IMR-90 (cell line): ENCODE data around the gene PARD3. TPM values are rescaled to one million over a fixed set of nuclear protein-coding genes. Genes with fewer than 3 reads are reported as not detected.
A peak's percentile ranks its signal among the peaks of the same experiment; 100 is the strongest.

Source experiments
- ATAC-seq: fragments of 200-7000 bp; cut with Tn5 transposase; 2 replicates; pipeline ENCODE4 v1.9.1; 2020; ENCODE audit warnings: low read depth, mild to moderate bottlenecking, moderate library complexity
- BruUV-seq: library from RNA; stranded (reverse); fragments of 400-500 nt; replicated peaks from 2 replicates; lab custom pipeline; 2021; lab: Mats Ljungman, UMichigan
- CTCF ChIA-PET: fragments of 300-600 bp; formaldehyde crosslinking; extraction: SDS; loops from one replicate; lab custom pipeline; 2021; ENCODE audit warnings: antibody characterized with exemption; lab: Yijun Ruan, JAX
- POLR2A ChIA-PET: fragments of 300-600 bp; sonication (Branson Sonifier 250); formaldehyde crosslinking; loops from one replicate; lab custom pipeline; 2022; ENCODE audit warnings: antibody characterized with exemption; ENCODE audit not compliant: unreplicated experiment; lab: Charles Lee
- DNase-seq: peaks from one replicate; pipeline ENCODE4 v3.0.0; 2013
- H2AFZ ChIP-seq: replicated peaks from 2 replicates; pipeline ENCODE3; 2013; ENCODE audit warnings: low read length, mild to moderate bottlenecking; ENCODE audit not compliant: poor library complexity
- H2AK5ac ChIP-seq: 2 replicates; pipeline ENCODE4 v1.6.1; 2013; ENCODE audit warnings: low read depth, low read length, inconsistent platforms
- H2AK9ac ChIP-seq: replicated peaks from 2 replicates; pipeline ENCODE3; 2013; ENCODE audit warnings: mild to moderate bottlenecking, low read depth, low read length, moderate library complexity; ENCODE audit not compliant: poor library complexity
- H2BK120ac ChIP-seq: 2 replicates; pipeline ENCODE4 v1.6.1; 2013; ENCODE audit warnings: low read depth, low read length, inconsistent platforms
- H2BK15ac ChIP-seq: 3 replicates; pipeline ENCODE4 v1.6.1; 2013; ENCODE audit warnings: low read depth, low read length, inconsistent platforms
- H2BK20ac ChIP-seq: 2 replicates; pipeline ENCODE4 v1.6.1; 2013; ENCODE audit warnings: low read depth, mild to moderate bottlenecking, inconsistent platforms, low read length, moderate library complexity
- H2BK5ac ChIP-seq: 2 replicates; pipeline ENCODE4 v1.6.1; 2013; ENCODE audit warnings: mild to moderate bottlenecking, low read depth, low read length, inconsistent platforms; ENCODE audit not compliant: poor library complexity, severe bottlenecking
- H3K14ac ChIP-seq: replicated peaks from 2 replicates; pipeline ENCODE4 v1.6.1; 2013; ENCODE audit warnings: low read depth, low read length, inconsistent platforms
- H3K18ac ChIP-seq: 2 replicates; pipeline ENCODE4 v1.6.1; 2013; ENCODE audit warnings: low read depth, low read length, control low read depth
- H3K23ac ChIP-seq: 2 replicates; pipeline ENCODE4 v1.6.1; 2013; ENCODE audit warnings: low read depth, low read length, inconsistent platforms
- H3K27ac ChIP-seq: 2 replicates; pipeline ENCODE4 v1.5.1; 2013; ENCODE audit warnings: mild to moderate bottlenecking, control low read depth, low read length; ENCODE audit not compliant: insufficient read depth
- H3K27me3 ChIP-seq: 2 replicates; pipeline ENCODE4 v1.6.1; 2013; ENCODE audit warnings: low read length; ENCODE audit not compliant: control insufficient read depth, insufficient read depth
- H3K36me3 ChIP-seq: 2 replicates; pipeline ENCODE4 v1.6.1; 2013; ENCODE audit warnings: low read length, mixed read lengths; ENCODE audit not compliant: control insufficient read depth, insufficient read depth
- H3K4ac ChIP-seq: 2 replicates; pipeline ENCODE4 v1.6.1; 2013; ENCODE audit warnings: low read depth, low read length, inconsistent platforms
- H3K4me1 ChIP-seq: 2 replicates; pipeline ENCODE4 v1.6.1; 2013; ENCODE audit warnings: low read length, mixed read lengths; ENCODE audit not compliant: control insufficient read depth, insufficient read depth
- H3K4me2 ChIP-seq: 2 replicates; pipeline ENCODE4 v1.6.1; 2013; ENCODE audit warnings: low read depth, mild to moderate bottlenecking, control low read depth, low read length, moderate library complexity
- H3K4me3 ChIP-seq: 2 replicates; pipeline ENCODE4 v1.5.1; 2013; ENCODE audit warnings: low read depth, mild to moderate bottlenecking, control low read depth, low read length, moderate library complexity; ENCODE audit not compliant: insufficient read depth
- H3K56ac ChIP-seq: 2 replicates; pipeline ENCODE4 v1.6.1; 2013; ENCODE audit warnings: low read length, inconsistent platforms; ENCODE audit not compliant: insufficient read depth; ENCODE audit errors: extremely low read depth
- H3K79me1 ChIP-seq, 2 experiments: 2 replicates each; pipeline ENCODE4 v1.6.1; 2013; ENCODE audit warnings: low read length in 2 of 2, inconsistent platforms in 1 of 2, low read depth in 1 of 2
- H3K9ac ChIP-seq: 2 replicates; pipeline ENCODE4 v1.6.1; 2013; ENCODE audit warnings: low read depth, low read length, control low read depth
- H3K9me1 ChIP-seq: 2 replicates; pipeline ENCODE4 v1.6.1; 2013; ENCODE audit warnings: low read length, inconsistent platforms; ENCODE audit not compliant: insufficient read depth
- H3K9me3 ChIP-seq: 2 replicates; pipeline ENCODE4 v1.6.1; 2013; ENCODE audit warnings: low read length; ENCODE audit not compliant: control insufficient read depth, insufficient read depth
- H4K20me1 ChIP-seq: 2 replicates; pipeline ENCODE4 v1.6.1; 2013; ENCODE audit warnings: low read length, inconsistent platforms; ENCODE audit not compliant: insufficient read depth
- H4K5ac ChIP-seq: 2 replicates; pipeline ENCODE4 v1.6.1; 2013; ENCODE audit warnings: mild to moderate bottlenecking, low read depth, low read length, control low read depth
- H4K8ac ChIP-seq, 2 experiments: 2 replicates each; pipeline ENCODE4 v1.6.1; 2013; ENCODE audit warnings: low read depth in 2 of 2, low read length in 2 of 2, control low read depth in 1 of 2, inconsistent platforms in 1 of 2
- H4K91ac ChIP-seq: 2 replicates; pipeline ENCODE4 v1.6.1; 2013; ENCODE audit warnings: low read depth, low read length, inconsistent platforms; ENCODE audit not compliant: insufficient read depth
- CEBPB ChIP-seq: IDR thresholded peaks from 2 replicates; pipeline ENCODE4 v1.6.1; 2012; ENCODE audit warnings: low read depth, low read length, improper control_type of control experiment
- CHD1 ChIP-seq: IDR thresholded peaks from 2 replicates; pipeline ENCODE4 v1.6.1; 2012; ENCODE audit warnings: low read depth, low read length, improper control_type of control experiment
- FOS ChIP-seq: fragments of 150-350 bp; IDR thresholded peaks from 2 replicates; pipeline ENCODE4 v1.6.1; 2016; ENCODE audit warnings: low read depth, low read length
- MAFK ChIP-seq: IDR thresholded peaks from 2 replicates; pipeline ENCODE4 v1.6.1; 2012; ENCODE audit warnings: low read depth, low read length, improper control_type of control experiment
- MXI1 ChIP-seq: IDR thresholded peaks from 2 replicates; pipeline ENCODE4 v1.6.1; 2012; ENCODE audit warnings: low read depth, mild to moderate bottlenecking, low read length, moderate library complexity, borderline replicate concordance
- NFE2L2 ChIP-seq: fragments of 150-350 bp; IDR thresholded peaks from 2 replicates; pipeline ENCODE4 v1.6.1; 2016; ENCODE audit warnings: low read depth, mild to moderate bottlenecking, low read length
- POLR2A ChIP-seq: IDR thresholded peaks from 2 replicates; pipeline ENCODE4 v1.6.1; 2012; ENCODE audit warnings: mild to moderate bottlenecking, low read depth, low read length
- RCOR1 ChIP-seq: IDR thresholded peaks from 2 replicates; pipeline ENCODE4 v1.6.1; 2012; ENCODE audit warnings: mild to moderate bottlenecking, low read length, improper control_type of control experiment; ENCODE audit not compliant: insufficient replicate concordance
- RFX5 ChIP-seq: IDR thresholded peaks from 2 replicates; pipeline ENCODE4 v1.8.0; 2012; ENCODE audit warnings: low read depth, mild to moderate bottlenecking, low read length, moderate library complexity
- WGBS, 2 experiments: methylation state at CpG; one replicate each; pipeline versions ENCODE4 v1.1.5 to v1.1.7; 2013; ENCODE audit warnings: missing lambda C conversion rate in 2 of 2; ENCODE audit not compliant: insufficient read length in 1 of 2; ENCODE audit errors: extremely low coverage in 2 of 2; 5-methylcytosine and 5-hydroxymethylcytosine counted together
- dilution Hi-C: fragments of 300-500 bp; cut with HindIII; formaldehyde crosslinking; loops from one replicate; pipeline ENCODE4 v1.14.3; 2018; ENCODE audit warnings: low sequenced_read_pairs; ENCODE audit not compliant: unreplicated experiment
- in situ Hi-C: fragments of 300-500 bp; cut with MboI; formaldehyde crosslinking; loops from 3 replicates; pipeline ENCODE4 v1.14.3; 2019; ENCODE audit warnings: low sequenced_read_pairs, inconsistent platforms, mixed read lengths
- intact Hi-C: fragments of 100-400 bp; cut with micrococcal nuclease; formaldehyde crosslinking; loops from 2 replicates; pipeline ENCODE4 v1.10.0; 2022
- polyA plus RNA-seq, 3 experiments: library from polyadenylated mRNA; depleted of rRNA; stranded (reverse); fragments of >200 nt; gene quantifications; 2 replicates each; pipeline ENCODE4 v1.2.3, GENCODE V29; 2012; ENCODE audit warnings: low replicate concordance in 1 of 3
- total RNA-seq: library from RNA; depleted of rRNA; stranded (reverse); fragments of >200 nt; gene quantifications from 2 replicates; pipeline ENCODE4 v1.2.3, GENCODE V29; 2012
- TF ChIP-seq, protein P1 (sequence below): fragments of 150-350 bp; IDR thresholded peaks from 2 replicates; pipeline ENCODE4 v1.6.1; 2016; ENCODE audit warnings: low read depth, mild to moderate bottlenecking, low read length, moderate library complexity, borderline replicate concordance
- TF ChIP-seq, protein P2 (sequence below): conservative IDR thresholded peaks from 2 replicates; pipeline ENCODE4 v1.5.1; 2012; ENCODE audit warnings: mild to moderate bottlenecking, low read depth, low read length, improper control_type of control experiment

PARD3 gene
- total and polyA plus RNA-seq, 2 of the 4 experiments (the other 2 are of a cell fraction): 14.6 to 37.5 TPM

DNA sequence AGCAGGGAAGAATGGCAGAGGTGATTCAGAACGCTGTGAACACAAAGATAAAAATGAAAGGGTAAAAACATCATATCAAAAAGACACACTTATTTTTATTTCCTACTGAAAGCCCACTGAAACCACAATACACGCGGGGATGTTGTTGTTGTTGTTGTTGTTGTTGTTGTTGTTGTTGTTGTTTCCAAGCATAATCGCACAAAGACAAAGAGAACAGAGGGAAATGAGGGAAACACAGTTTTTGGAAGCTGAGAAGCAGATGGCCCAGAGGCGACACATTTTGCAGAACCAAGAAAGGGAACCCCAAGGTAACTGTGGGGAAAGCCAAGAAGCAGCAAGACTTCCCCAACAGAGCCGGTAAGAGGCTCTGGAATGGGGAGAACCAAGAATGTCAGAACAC is 113.9 kb downstream of the PARD3 start:
- H4K91ac ChIP-seq: no peak overlapping the region
- no peak overlapping the region for H3K56ac ChIP-seq
- no peak overlapping the region for H3K4me3 ChIP-seq
- no peak overlapping the region for H4K5ac ChIP-seq
- no peak overlapping the region for H2AK9ac ChIP-seq
- no peak overlapping the region for H2BK5ac ChIP-seq
- H2AK5ac ChIP-seq: 0 out of 2 replicates have a peak overlapping the region, but pooled peaks have one; percentile 16
- dilution Hi-C loops: no loop called here
- H2AFZ ChIP-seq: no peak overlapping the region
- H3K4ac ChIP-seq: no peak overlapping the region
- no peak for DNase-seq
- no peak for ATAC-seq
- ChIA-PET CTCF (no interaction called here), POLR2A (no interaction called here)
- no peaks in the 10 kb centered on the region for H3K27me3 ChIP-seq
- intact Hi-C loops: no loop called here
- in situ Hi-C loops: no loop called here
- no peak overlapping the region for H2BK20ac ChIP-seq
- no peaks in the 10 kb centered on the region for H3K9me3 ChIP-seq
- no peaks in the 10 kb centered on the region for H3K36me3 ChIP-seq
- H3K18ac ChIP-seq: no peak overlapping the region
- H3K79me1 ChIP-seq: peaks cover 46 to 66% of the 10 kb centered on the region in 2 experiments
- H3K4me2 ChIP-seq: no peak overlapping the region
- H2BK15ac ChIP-seq: no peak overlapping the region
- peaks cover 7% of the 10 kb centered on the region; the same call in 1 of the 2 replicates for H3K9me1 ChIP-seq
- H3K27ac ChIP-seq: no peak overlapping the region
- no peak overlapping the region for H2BK120ac ChIP-seq
- BruUV-seq: no TSS peak
- peaks cover 5% of the 10 kb centered on the region for H3K4me1 ChIP-seq
- H3K9ac ChIP-seq: no peak overlapping the region
- TF ChIP-seq FOS (no peak), RFX5 (no peak), RCOR1 (no peak), NFE2L2 (no peak), MXI1 (no peak), POLR2A (no peak), CHD1 (no peak), MAFK (no peak), CEBPB (no peak)
- TF ChIP-seq, protein P1, sequence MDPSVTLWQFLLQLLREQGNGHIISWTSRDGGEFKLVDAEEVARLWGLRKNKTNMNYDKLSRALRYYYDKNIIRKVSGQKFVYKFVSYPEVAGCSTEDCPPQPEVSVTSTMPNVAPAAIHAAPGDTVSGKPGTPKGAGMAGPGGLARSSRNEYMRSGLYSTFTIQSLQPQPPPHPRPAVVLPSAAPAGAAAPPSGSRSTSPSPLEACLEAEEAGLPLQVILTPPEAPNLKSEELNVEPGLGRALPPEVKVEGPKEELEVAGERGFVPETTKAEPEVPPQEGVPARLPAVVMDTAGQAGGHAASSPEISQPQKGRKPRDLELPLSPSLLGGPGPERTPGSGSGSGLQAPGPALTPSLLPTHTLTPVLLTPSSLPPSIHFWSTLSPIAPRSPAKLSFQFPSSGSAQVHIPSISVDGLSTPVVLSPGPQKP: no peak
- TF ChIP-seq, protein P2, sequence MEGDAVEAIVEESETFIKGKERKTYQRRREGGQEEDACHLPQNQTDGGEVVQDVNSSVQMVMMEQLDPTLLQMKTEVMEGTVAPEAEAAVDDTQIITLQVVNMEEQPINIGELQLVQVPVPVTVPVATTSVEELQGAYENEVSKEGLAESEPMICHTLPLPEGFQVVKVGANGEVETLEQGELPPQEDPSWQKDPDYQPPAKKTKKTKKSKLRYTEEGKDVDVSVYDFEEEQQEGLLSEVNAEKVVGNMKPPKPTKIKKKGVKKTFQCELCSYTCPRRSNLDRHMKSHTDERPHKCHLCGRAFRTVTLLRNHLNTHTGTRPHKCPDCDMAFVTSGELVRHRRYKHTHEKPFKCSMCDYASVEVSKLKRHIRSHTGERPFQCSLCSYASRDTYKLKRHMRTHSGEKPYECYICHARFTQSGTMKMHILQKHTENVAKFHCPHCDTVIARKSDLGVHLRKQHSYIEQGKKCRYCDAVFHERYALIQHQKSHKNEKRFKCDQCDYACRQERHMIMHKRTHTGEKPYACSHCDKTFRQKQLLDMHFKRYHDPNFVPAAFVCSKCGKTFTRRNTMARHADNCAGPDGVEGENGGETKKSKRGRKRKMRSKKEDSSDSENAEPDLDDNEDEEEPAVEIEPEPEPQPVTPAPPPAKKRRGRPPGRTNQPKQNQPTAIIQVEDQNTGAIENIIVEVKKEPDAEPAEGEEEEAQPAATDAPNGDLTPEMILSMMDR: no peak
- H4K20me1 ChIP-seq: no peaks in the 10 kb centered on the region; the same call in 1 of the 2 replicates
- H3K23ac ChIP-seq: no peak overlapping the region
- no peak overlapping the region for H4K8ac ChIP-seq
- H3K14ac ChIP-seq: no peak overlapping the region
- WGBS, 2 experiments: 100% methylated on average over 1 of the region's 6 CpGs; no CpG with 5 or more reads in 1 of the 2 experiments
